Skin epidermis (tissue), 12 donors: ENCODE data around the gene ABLIM3.

Experiments used
- H3K27ac ChIP-seq, 21 experiments: fragments of 200-600 bp; sonication (generic) in 11 of 21; one replicate each; pipeline ENCODE4 v1.5.0; 2020; ENCODE audit warnings: mild to moderate bottlenecking in 3 of 21, inconsistent platforms in 2 of 21, moderate library complexity in 2 of 21
- H3K4me3 ChIP-seq, 7 experiments: fragments of 200-600 bp; sonication (generic) in 2 of 7; one replicate each; pipeline ENCODE4 v1.5.0; 2020; ENCODE audit warnings: inconsistent platforms in 2 of 7, mild to moderate bottlenecking in 2 of 7, moderate library complexity in 1 of 7

The ABLIM3 gene

DNA sequence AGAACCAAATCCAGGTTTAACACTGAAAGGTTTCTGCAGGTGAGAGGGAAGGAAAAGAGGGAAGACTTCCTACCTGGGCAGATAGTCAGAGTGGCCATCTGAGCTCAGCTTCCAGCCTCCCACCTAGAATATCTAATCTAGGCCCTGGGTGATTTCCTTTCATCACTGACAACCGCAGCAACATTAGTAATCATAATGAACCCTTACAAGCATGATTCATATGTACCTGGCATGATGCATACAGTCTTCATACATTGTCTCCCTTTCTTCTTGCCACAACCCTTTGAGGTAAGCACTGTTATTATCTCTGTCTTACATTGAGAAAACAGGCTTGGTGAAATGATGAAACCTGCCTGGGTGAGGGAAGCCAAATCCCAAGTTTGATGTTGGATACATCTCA, 143.9 kb downstream of the ABLIM3 start:
- peak overlapping the region in 9 of 21 experiments; percentile 1 to 73 (median 53) for H3K27ac ChIP-seq
- H3K4me3 ChIP-seq: no peak overlapping the region

DNA sequence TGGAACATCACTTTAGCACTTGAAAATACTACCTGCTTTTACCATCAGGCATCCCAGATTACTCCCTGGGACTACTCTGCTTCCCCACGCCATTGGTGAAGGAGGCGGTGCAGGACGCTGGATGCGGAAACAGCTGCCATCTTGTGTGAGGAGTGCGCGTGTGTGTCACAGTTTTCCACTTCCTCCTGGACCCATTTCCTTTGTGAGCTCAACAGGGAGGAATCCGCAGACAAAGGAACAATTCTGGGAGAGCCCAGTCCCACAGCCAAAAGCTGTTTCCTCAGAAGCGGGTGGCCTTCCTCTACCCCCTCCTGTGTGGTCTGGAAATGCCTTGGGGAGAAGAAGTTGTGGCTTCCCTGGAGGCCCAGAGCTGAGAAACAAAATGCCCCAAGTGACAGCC, 147.1 kb downstream of the ABLIM3 start:
- Histone ChIP-seq H3K4me3 (no peak overlapping the region), H3K27ac (peak overlapping the region in 9 of 21 experiments; percentile 5 to 78 (median 31))

GRCh38 chr5:149289301-149289700, 148.0 kb downstream of the ABLIM3 start:
- H3K27ac ChIP-seq: peak overlapping the region in 4 of 21 experiments; percentile 16 to 68 (median 20)

GRCh38 chr5:149294872-149295829, 153.9 kb downstream of the ABLIM3 start:
- H3K27ac ChIP-seq: no peak overlapping the region
- H3K4me3 ChIP-seq: no peak overlapping the region

More at GRCh38 chr5:149289301-149289700, 148.0 kb downstream of the ABLIM3 start:
- no peak overlapping the region for H3K4me3 ChIP-seq

GRCh38 chr5:149297340-149298025, 156.2 kb downstream of the ABLIM3 start:
- H3K27ac ChIP-seq: peak overlapping the region in 2 of 21 experiments; percentile 2 to 8
- no peak overlapping the region for H3K4me3 ChIP-seq

DNA sequence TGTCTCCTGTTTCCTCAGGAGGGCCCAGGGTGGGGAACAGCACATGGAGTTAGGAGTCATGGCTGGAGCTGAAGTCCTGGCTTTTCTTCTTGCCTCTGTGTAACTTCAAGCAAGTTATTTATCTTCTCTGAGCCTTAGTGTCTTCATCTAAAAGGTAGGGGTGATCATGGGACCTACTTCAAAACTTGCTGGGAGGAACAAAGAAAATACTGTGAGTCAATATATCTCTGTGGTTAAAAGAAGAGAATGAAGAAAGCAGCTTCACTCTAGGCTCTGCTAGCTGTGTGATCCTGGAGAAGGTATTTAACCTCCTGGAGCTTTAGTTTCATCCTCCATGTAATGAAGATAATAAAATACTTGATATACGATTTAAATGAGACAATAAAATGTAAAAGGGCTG, 156.9 kb downstream of the ABLIM3 start:
- Histone ChIP-seq H3K4me3 (no peak overlapping the region), H3K27ac (peak overlapping the region in 2 of 21 experiments; percentile 8 to 17)

DNA sequence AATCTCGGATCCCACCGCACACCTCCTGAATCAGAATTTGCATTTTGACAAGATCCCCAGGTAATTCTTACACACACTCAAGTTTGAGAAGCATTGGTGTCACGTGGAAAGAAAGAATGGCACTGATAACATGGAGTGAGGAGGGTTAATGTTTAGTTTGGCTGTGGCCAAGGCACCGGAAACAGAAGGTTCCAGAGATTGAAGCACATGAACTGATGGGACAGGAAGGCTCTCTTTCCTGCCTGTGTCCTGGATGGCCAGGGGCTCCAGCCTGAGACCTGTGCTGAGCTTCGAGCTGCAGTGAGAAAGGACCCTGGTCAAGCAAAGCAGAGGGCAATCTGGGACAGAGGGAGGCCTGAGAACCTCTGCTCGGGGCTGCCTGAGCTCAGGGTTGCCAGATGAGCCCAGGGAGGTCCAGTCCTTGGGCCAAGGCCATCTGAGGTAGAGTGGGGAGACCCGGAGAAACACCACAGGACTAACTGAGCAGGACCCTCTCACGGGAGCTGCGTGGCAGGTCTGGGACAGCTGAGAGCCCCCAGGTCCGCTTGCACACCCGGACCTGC, 157.6 kb downstream of the ABLIM3 start:
- no peak overlapping the region for H3K4me3 ChIP-seq

GRCh38 chr5:149299451-149300054, 158.3 kb downstream of the ABLIM3 start:
- Histone ChIP-seq H3K4me3 (no peak overlapping the region), H3K27ac (peak overlapping the region in 6 of 21 experiments; percentile 1 to 69 (median 4))

More for the DNA sequence above, 157.6 kb downstream of the ABLIM3 start:
- peak overlapping the region in 5 of 21 experiments; percentile 1 to 69 (median 6) for H3K27ac ChIP-seq

GRCh38 chr5:149300441-149300840, 159.1 kb downstream of the ABLIM3 start:
- Histone ChIP-seq H3K27ac (no peak overlapping the region), H3K4me3 (no peak overlapping the region)

- Histone ChIP-seq H3K4me3 (no peak overlapping the region), H3K27ac (no peak overlapping the region)
These were observed 159.9 kb downstream of the ABLIM3 start for GRCh38 chr5:149301049-149301743.

DNA sequence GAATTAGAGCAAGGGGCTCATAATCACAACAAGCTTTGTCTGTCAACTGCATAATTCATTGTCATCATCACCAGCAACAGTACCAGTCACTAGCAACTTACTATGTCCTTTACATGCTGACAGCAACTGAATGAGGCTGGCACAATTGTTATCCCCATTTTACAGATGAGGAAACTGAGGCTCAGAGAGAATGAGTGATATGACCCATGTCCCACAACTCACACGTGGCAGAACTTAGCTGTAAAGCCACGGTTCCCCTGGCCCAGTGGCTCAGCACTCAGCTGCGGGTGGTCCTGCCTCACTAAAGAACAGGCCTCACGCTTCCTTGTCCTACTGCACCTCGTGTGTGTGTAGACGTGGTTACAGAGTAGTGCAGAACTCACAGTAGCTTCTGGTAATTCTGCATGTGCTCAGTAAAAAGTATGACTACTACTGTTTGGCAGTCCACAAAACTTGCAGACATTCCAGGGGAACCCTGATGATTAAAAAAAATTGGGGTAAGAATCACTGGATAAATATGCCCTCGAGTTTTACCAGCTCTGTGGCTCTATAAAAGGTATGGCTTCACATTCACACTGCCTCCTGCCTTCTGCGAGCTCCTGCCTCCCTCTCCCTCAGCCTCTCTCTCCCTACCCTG, 160.6 kb downstream of the ABLIM3 start:
- Histone ChIP-seq H3K4me3 (no peak overlapping the region), H3K27ac (peak overlapping the region in 1 of 21 experiments; percentile 0)

GRCh38 chr5:149302641-149303040, 161.3 kb downstream of the ABLIM3 start:
- Histone ChIP-seq H3K4me3 (no peak overlapping the region), H3K27ac (peak overlapping the region in 2 of 21 experiments; percentile 0 to 6)

GRCh38 chr5:149303210-149303609, 161.9 kb downstream of the ABLIM3 start:
- Histone ChIP-seq H3K4me3 (no peak overlapping the region), H3K27ac (no peak overlapping the region)

- no peak overlapping the region for H3K4me3 ChIP-seq
- peak overlapping the region in 1 of 21 experiments; percentile 67 for H3K27ac ChIP-seq
These were observed 163.1 kb downstream of the ABLIM3 start for GRCh38 chr5:149304195-149305078.

DNA sequence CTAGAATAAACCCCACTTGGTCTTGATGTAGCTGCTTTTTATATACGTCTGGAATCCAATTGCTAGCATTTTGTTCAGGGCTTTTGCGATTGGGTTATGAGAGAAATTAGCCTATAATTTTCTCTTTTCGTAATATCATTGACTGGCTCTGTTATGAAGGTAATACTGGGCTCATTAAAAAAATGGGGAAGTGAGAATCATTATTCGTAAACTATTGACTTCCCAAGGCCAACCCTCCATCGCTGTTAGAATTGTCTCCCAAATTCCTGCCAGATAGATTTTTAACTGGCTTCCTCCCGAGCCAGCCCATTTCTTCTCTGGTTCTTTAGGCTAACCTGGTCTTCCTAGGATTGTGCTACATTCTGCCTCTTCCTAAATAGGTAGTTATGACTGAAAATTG, 168.1 kb downstream of the ABLIM3 start:
- Histone ChIP-seq H3K4me3 (no peak overlapping the region), H3K27ac (peak overlapping the region in 2 of 21 experiments; percentile 25 to 28)
